GM19397 (cell line): Measurements from ENCODE around the gene PSMG3.

Experiments
- ATAC-seq: cut with Tn5 transposase; IDR thresholded peaks from one replicate; pipeline ENCODE4 v1.9.1; 2021; ENCODE audit warnings: mild to moderate bottlenecking, moderate library complexity; ENCODE audit not compliant: unreplicated experiment

The PSMG3 gene

DNA sequence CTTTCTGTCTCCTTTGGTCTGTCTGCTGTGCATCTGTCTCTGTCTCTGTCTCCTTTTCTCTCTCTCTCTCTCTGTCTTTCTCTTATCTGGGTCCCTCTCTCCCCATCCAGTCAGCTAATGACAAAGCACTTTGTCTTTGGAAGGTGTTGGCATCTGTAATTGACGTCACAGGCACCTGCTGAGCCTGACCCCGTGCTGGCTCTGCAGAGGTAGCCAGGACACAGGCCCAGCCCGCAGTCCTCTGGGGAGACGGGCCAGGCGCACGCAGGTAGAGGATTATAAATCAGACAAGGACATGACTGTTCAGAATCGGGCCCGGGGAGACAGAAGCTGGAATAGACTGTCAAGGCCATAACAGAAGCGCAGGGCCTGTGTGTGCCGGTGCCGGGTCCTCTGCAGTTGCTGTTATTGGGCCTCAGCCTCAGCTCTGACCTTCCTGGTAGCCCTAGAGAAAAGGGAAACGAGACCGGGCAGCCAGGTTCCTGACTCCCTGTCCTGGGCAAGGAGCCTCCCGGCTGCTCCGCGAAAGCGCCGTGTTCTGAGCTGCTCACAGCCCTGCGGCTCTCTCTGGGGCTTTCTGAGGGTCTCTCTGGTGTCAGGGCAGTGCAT, 10.7 kb upstream of the PSMG3 start:
- ATAC-seq: no peak

DNA sequence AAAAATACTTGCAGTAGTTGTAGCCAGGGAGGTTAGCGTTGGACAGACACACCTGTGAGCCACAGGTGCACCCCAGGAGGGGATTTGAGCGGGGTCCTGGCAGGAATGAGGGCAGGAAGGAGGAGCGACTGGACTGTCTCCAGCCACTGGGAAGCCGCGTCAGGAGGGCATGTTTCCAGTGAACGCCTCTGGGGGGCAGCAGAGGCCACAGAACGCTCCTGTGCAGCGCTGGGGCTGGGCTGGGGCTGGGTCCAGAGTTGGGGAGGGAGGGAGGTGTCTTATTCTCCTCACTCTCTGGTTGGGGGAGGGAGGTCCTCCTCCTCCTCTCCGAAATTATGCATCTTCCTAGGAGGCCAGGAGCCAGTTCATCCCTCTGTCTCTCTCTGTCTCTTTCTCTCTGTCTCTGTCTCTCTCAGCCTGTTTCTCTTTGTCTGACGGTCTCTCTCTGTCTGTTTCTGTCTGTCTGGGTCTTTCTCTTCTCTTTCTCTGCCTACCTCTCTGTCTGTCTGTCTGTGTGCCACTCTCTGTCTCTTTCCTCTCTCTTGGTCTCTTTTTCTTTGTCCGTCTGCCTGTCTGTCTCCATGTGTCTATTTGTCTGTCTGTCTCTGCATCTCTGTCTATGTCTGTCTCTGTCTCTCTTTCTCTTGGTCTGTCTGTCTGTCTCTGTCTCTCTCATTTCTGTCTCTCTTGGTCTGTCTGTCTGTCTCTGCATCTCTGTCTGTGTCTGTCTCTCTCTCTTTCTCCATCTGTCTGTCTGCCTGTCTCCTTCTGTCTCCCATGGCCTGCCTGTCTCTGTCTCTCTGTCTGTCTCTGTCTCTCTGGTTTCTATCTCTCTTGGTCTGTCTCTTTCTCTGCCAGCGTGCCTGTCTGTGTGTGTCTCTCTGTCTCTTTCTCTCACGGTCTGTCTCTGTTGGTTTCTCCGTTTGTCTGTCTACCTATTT, 9.9 kb upstream of the PSMG3 start:
- ATAC-seq: no peak

DNA sequence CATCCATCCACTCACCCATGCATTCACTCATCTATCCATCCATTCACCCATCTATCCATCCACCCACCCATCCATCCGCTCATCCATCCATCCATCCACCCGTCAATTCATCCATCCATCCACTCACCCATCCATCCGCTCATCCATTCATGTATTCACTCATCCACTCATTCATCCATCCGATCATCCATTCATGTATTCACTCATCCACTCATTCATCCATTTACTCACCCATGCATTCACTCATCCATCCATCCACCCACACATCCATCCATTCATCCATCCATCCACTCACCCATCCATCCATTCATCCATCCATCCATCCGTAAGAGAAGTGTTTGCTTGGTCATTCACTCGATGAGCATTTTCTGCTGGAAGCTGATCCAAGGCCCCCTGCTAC, 8.7 kb upstream of the PSMG3 start:
- ATAC-seq: no peak

DNA sequence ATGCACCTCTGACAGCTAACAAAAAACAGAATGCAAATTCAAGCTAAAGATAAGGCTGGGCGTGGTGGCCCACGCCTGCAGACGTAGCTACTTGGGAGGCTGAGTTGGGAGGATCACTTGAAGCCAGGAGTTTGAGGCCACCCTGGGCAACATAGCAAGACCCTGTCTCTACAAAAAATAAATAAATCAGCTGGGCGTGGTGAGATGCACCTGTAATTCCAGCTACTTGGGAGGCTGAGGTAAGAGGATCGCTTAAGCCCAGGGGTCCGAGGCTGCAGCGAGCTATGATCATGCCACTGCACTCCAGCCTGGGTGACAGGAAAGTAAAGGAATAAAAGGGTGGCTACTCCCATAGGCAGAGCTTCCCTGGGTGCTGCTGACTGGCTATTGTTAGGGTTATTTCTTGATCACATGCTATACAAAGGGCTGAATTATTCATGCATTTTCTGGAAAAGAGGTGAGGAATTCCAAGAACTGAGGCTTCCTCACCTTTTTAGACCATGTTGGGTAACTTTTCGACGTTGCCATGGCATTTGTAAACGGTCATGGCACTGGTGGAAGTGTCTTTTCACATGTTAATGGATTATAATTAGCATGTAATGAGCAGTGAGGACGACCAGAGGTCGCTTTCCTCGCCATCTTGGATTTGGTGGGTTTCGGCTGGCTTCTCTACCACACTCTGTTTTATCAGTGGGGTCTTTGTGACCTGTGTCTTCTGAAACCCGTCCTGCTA, 6.9 kb upstream of the PSMG3 start:
- no peak for ATAC-seq

DNA sequence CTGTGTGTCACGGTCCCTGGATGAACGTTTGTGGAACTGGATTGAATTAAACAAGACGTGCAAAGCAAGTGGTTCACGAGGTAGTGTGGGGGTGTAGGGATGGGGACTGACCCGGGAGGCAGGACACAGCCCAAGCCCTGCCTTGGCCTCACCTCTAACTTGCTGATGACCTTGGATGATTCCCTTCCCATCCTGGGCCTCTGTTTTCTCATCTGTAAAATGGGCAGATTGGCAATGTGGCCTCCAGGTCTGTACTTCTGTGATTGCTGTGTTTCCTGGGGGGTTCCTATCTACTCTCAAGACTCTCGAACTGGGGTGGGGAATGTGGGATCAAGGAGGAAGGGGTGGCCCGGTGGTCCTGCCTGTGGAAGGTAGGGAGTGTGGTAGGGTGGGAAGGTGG, 6.0 kb upstream of the PSMG3 start:
- no peak for ATAC-seq

DNA sequence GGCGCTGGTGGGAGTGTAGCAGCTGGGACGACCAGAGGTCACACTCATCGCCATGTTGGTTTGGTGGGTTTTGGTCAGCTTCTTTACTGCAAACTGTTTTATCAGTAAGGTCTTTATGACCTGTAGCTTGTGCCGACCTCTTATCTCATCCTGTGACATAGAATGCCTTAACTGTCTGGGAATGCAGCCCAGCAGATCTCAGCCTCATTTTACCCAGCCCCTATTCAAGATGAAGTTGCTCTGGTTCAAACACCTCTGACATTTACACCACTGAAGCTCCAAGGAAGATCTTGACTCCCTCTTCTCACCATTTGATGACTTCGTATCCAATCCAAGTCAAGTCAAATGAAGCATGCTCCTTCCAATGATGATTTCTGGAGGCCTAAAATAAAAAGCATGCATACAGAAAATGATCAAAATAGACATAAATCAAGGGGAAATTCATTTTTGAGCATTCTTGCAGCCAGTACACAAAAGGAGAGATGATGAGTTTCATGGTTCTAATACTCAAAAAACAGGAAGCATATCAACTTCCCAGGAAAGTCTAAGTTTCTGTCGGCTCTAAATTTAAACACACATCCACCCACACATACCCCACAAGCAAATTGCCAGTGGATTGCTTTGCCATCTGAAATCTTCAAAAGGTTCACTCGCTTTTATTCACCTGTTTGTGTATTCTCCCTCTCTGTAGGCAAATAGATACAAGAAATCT, 2.4 kb upstream of the PSMG3 start:
- ATAC-seq: no peak

DNA sequence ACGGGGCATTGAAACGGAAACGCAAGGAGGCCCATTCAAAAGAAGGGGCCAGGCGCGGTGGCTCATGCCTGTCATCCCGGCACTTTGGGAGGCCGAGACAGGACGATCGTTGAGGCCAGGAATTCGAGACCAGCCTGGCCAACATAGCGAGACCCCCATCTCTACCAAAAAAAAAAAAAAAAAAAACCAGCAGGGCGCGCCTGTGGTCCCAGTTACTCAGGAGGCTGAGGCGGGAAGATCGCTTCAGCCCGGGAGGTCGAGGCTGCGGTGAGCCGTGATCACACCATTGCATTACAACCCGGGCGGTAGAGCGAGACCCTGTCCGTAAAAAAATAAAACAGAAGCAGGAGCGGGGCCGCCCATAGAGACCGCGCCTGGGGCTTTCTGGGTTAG, 396 bp downstream of the PSMG3 start:
- no peak for ATAC-seq

DNA sequence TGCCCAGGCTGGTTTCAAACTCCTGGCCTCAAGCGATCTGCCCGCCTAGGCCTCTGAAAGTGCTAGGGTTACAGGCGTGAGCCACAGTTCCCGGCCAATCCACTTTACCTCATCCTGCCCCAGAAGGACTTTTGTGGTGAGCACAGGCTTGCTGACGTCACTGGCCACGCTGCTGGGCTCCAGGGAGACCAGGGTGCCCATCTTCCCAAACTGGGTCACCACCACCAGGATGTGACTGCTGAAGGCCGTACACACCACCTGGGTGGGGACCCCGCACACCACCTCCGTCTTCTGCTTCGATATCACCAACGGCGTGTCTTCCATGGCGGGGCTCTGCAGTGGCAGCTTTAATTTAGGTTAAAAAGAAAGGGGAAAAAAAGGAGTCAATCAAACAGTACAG, 816 bp downstream of the PSMG3 start:
- no peak for ATAC-seq

DNA sequence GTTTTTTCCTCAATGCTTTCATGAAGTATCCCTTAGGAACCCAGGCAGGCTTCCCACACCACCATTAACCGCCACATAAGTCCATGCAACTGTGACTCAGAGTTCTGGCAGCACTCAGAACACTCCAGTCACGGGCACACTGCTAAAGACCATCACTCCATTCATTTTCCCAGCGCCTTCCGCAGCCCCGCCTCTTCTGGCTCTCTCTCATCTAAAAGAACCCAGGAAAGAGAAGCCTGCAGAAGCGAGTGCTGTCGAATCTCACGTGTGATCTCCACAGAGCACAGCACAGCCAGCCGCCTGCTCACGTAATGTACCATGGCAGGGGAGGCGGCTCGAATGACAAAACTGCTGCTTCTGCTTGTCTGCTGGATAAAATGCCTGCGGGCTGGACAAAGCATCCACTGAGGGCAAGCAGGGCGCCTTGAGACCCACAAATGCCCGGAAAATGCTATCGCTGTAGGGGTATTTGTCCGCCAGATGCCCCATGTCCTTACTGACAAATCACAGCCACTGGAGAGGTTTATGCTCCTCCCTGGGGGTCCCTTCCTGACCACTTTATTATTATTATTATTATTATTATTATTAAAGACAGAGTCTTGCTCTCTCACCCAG, 1.8 kb downstream of the PSMG3 start:
- ATAC-seq: no peak

DNA sequence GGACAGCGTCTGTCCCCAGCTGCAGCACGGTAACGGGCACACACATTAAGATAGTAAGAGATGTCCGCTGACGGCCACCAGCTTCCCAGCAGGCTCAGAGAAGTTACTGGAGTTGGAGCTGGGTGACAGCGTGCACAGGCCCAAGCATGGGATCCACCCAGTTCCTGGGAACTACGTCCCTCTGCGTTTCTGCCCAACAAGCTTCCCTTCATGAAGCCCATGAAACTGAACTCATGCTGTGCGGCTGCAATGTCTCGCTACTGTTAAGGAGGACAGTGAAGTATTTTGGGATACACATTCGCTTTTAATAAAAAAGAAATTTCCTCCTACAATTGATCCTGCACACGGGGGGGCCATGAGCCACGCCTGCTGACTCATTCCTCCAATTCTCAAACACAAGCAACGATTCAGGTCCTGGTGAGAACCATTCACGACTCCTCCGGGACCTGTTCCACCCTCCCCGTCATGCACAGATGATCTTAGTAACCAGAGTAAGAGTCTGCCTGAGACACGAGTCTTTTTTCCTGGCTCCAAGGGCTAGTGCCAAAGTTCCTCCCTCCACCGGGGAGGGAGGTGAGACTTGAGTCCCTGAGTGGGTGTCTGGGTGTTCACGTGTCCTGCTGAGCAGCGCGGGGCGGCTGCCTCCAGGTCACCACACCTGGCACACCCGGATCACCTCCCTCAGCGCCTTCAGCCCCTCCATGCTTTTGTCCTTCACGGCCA, 2.6 kb downstream of the PSMG3 start:
- no peak for ATAC-seq

DNA sequence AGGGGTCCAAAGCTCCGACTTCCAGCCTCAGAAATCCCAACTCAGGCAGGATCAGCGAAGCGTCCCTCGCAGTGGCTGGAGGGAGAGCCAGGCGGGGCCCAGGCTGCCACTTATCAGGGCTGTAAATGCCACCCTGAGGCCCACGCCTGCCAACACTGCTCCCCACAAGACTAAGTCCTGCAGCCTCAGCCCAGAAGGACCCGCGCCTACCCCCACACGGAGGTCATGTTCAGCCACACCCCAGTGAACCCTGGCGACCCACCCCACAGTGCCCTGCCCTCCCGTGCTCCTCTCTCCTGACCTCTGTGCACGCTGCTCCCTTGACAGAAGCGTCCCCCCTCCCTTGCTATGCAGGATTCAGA, 3.2 kb downstream of the PSMG3 start:
- ATAC-seq: no peak

DNA sequence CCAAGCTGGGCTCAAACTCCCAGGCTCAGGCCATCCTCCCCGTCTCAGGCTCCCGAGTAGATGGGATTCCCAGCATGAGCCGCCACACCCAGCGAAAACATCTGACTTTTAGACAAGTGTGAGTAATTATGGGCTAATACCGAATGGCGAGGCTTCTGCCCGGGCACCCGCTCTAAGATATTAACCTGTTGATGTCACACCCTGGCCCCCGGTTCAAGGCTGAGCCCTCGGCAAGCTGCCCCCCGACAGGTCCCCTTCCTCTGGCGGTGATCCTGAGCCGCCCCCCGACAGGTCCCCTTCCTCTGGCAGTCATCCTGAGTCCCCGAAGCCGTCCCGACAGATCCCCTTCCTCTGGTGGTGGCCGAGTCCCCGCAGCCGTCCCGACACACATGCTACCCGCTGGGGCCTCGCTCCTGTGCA, 5.2 kb downstream of the PSMG3 start:
- ATAC-seq: no peak

DNA sequence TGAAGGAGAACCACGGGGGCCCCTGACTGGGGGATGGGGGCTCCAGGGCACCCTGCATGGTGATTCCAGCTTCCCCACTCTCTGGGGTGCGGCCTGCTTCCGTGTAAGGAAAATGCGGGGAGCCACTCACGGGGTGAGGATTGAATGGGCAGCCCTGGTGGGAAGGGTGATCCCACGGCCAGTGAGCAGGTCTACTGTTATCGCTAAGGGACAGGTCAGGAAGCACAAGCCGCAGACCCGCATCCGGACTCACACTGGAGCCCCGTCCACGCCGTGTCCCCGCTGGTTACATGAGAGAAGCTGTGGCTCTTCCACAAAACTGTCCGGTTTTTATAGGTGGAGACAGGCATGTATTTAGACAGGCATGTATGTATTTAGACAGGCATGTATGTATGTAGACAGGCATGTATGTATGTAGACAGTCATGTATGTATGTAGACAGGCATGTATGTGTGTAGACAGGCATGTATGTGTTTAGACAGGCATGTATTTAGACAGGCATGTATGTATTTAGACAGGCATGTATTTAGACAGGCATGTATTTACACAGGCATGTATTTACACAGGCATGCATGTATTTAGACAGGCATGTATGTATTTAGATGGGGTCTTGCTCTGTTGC, 5.7 kb downstream of the PSMG3 start:
- ATAC-seq: no peak

DNA sequence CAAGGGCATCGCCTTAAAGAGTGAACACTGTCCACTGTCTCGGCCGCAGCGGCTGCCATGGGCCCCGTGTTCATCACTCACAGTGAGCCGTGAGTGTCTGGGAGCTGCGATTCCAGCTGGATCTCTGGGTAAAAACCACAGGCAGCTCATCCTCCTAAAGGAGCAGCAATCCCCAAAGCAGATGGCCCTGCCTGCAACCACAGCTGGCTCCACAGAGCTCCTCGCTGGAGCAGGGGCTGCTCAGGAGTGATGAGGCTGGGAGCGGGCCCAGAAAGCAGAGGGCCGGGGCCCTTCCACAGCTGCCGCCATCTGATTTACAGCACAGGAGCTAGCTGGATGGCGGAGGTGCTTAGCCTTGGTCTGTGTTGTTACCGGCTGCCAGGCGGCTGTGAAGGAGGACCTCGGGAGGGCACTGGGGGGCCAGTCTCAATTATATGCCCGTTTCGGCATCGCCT, 7.2 kb downstream of the PSMG3 start:
- ATAC-seq: no peak

DNA sequence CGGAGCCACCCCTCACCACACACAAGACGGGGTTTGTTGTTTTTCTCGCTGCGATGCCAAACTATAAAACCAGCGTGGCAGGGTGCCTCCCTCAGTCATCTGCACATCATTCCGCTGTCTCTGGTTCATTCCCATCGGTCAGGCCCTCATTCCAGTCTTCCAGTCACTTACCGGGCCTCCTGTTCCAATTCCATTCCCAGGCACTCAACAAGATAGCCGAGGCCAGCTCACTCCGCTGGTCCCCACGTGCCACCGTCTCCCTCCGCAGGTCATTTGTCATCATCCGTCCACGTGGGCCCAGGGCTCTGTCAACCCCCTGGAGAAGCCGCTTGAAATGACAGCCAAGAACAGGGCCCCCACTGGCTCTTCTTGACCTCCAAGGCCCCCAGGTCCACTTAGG, 7.7 kb downstream of the PSMG3 start:
- ATAC-seq: no peak

DNA sequence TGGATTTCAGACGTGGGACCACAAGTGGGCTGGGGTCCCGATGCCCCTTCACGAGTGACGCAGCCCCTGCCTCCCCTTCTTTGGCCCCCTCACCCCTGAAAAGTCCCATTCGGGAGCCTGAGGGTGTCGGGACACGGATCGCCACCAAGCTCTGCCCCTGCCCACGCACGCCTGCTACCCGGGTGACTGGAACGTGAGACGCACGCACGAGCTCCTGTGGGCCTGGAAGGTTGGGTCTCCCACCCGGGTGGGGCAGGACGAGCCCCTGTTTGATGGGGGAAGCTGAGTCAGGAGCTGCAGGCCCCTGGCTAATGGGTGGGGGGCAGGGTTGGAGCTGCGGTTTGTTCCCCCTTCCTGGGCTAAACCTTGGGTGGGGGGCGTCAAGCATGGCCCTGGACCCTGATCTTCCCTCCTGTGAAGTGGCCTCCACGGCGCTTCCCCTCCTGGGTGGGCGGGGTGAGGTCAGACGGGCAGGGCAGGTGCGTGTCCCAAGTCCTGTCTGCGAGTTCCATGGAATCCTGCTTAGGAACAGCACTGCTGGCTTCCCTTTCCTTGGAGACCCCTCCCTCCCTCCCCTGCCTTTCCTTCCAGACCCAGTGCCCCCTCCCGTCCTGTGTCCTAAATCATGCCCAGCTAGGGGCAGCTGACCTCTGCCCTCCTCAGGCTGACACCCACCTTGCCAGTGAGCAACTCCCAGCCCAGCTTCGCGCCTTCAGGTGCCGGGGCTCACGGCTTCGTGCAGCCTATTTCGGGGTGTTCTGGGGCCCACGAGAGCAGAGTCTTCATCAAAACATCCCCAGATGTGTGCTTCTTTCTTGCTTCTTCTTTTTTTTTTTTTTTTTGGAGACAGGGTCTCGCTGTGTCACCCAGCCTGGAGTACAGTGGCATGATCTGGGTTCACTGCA, 8.5 kb downstream of the PSMG3 start:
- no peak for ATAC-seq

DNA sequence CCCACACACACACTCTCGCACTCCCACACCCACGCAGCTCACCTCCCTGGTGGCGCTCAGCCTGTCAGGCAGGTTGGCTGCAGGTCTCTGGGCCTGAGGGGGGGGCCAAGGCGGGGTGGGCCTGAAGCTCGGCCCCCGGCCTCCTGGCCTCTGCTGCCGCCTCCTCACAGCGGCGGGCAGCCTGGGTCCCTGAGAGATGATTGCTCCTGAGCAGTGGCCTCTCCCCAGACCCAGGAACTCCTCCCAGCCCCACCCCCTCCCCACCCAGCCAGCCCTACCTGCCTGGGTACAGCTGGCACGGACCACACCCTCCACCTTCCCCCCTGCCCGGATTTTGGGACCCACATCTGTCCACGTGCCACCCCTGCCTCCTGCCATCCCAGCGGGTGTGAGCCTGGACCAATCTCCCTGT, 9.2 kb downstream of the PSMG3 start:
- ATAC-seq: no peak
